Activated B cell treated with CpG ODN at 0.5 μM for 24 hours (primary cell): ENCODE measurements around the gene UQCRC1. TPM values are rescaled to one million over a fixed set of nuclear protein-coding genes. Genes with fewer than 3 reads are reported as not detected.

ENCODE experiments used
- ATAC-seq: fragments of 200-7000 bp; cut with Tn5 transposase; one replicate; pipeline ENCODE4 v1.10.0; 2021; ENCODE audit warnings: low read depth, mild to moderate bottlenecking, moderate library complexity
- CTCF ChIA-PET: fragments of 350-600 bp; sonication (Branson Sonifier 250); formaldehyde crosslinking; loops from one replicate; lab custom pipeline; 2021; ENCODE audit warnings: antibody characterized with exemption; lab: Charles Lee
- POLR2A ChIA-PET: fragments of 350-600 bp; sonication (Branson Sonifier 250); formaldehyde crosslinking; loops from one replicate; lab custom pipeline; 2021; ENCODE audit warnings: antibody characterized with exemption; lab: Charles Lee
- DNase-seq: peaks from one replicate; pipeline ENCODE4 v3.0.0; 2022
- H3K27ac Mint-ChIP-seq: one replicate; pipeline ENCODE4 v1.8.0; 2020; ENCODE audit warnings: mixed read lengths
- H3K27me3 Mint-ChIP-seq: one replicate; pipeline ENCODE4 v1.8.0; 2021; ENCODE audit warnings: mixed read lengths
- H3K36me3 Mint-ChIP-seq: one replicate; pipeline ENCODE4 v1.8.0; 2021; ENCODE audit warnings: low read depth, mixed read lengths
- H3K4me1 Mint-ChIP-seq: one replicate; pipeline ENCODE4 v1.8.0; 2021; ENCODE audit warnings: mixed read lengths
- H3K4me3 Mint-ChIP-seq: one replicate; pipeline ENCODE4 v1.8.0; 2020; ENCODE audit warnings: mild to moderate bottlenecking, mixed read lengths
- H3K9me3 Mint-ChIP-seq: one replicate; pipeline ENCODE4 v1.8.0; 2020; ENCODE audit warnings: mixed read lengths
- CTCF ChIP-seq: fragments of 200-600 bp; IDR thresholded peaks from one replicate; pipeline ENCODE4 v1.8.0; 2022; ENCODE audit warnings: antibody characterized with exemption, mild to moderate bottlenecking
- intact Hi-C: fragments of 100-400 bp; cut with micrococcal nuclease; formaldehyde crosslinking; loops from one replicate; pipeline ENCODE4 v1.15.1; 2024
- total RNA-seq: library from RNA; stranded (reverse); gene quantifications from 2 replicates; pipeline ENCODE4 v1.2.3, GENCODE V29; 2022

The UQCRC1 gene
- total RNA-seq, 1 donor from 2014 or later = 117 TPM

DNA sequence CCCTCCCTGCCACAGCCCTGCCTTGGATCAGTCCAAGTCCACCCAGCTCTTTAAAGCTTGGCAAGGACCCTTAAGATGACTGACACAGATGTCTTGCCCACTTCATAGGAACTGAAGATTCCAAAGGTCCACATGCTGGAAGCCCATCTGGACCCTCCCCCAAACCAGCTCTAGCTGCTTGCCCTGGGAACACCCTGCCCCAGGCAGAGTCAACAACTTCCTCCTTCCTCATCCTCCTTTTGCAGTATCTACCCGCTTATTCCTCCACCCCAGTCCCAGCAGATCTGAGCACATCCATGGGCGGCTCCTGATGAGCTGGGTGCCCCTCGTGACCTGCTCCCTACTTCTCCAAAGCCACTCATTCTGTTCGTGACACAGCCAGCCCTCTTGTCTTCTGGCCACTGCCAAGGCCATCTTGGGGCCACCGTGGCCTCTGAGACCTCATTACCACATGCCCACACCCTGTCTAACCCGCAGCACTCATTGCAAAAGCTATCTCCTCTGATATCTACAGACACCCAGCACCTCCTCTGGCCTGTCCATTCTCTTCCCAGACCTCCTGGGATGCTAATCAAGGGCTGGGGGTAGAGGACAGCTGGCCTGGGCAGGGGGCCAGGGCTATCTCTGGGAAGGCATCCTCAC, 50.8 kb downstream of the UQCRC1 start:
- ChIA-PET POLR2A (interaction anchor here (0.6 to 2.7 kb wide), 4 partner anchors 86 to 449 kb away, joined by 3 to 18 read pairs (median 10); partner anchors contain the start of genes CCDC51, TMA7 and WDR6), CTCF (interaction anchor here (1.9 to 3.0 kb wide), 3 partner anchors 76 to 158 kb away, joined by 6 to 20 read pairs (median 8); partner anchors contain the start of gene SLC26A6)
- H3K4me3 Mint-ChIP-seq = peak overlapping the region; percentile 80
- no peaks in the 10 kb centered on the region for H3K9me3 Mint-ChIP-seq
- no peaks in the 10 kb centered on the region for H3K27me3 Mint-ChIP-seq
- H3K4me1 Mint-ChIP-seq = peaks cover 33% of the 10 kb centered on the region
- intact Hi-C loops = loop anchor here (1.0 to 5.0 kb wide), 4 partner anchors 51 to 1129 kb away; partner anchors contain the start of genes MST1, NCKIPSD, RNF123 and UQCRC1
- H3K36me3 Mint-ChIP-seq = no peaks in the 10 kb centered on the region
- ATAC-seq (no peak), DNase-seq (no peak)
- H3K27ac Mint-ChIP-seq = peak overlapping the region; percentile 9
- no peak for TF ChIP-seq CTCF

GRCh38 chr3:48556796-48557626, 52.4 kb downstream of the UQCRC1 start, which contains the start of gene PFKFB4:
PFKFB4 (minus strand) TSS chr3:48556803; CDS start chr3:48556777, 26 bp downstream.
- H3K4me3 Mint-ChIP-seq = peak within 1 kb of the TSS; percentile 86
- ATAC-seq (peak; percentile 89), DNase-seq (peak; percentile 98)
- ChIA-PET POLR2A (interaction anchor here (0.5 to 2.7 kb wide), 14 partner anchors 14 to 1928 kb away, joined by 3 to 18 read pairs (median 4); partner anchors contain the start of genes ATRIP, CCDC51, QRICH1 and SLC26A6), CTCF (interaction anchor here (1.2 to 3.0 kb wide), 2 partner anchors 121 to 156 kb away, joined by 11 to 20 read pairs; no protein-coding TSS in a partner anchor)
- peak within 1 kb of the TSS; percentile 87 for H3K27ac Mint-ChIP-seq
- intact Hi-C loops = loop anchor here (1.0 to 5.0 kb wide), 13 partner anchors 50 to 1372 kb away; partner anchors contain the start of genes APEH, CCDC51, IP6K1 and IP6K2
- H3K36me3 Mint-ChIP-seq = no peaks in the 10 kb centered on the region
- no peaks in the 10 kb centered on the region for H3K9me3 Mint-ChIP-seq
- H3K4me1 Mint-ChIP-seq = peaks cover 33% of the 10 kb centered on the region
- no peaks in the 10 kb centered on the region for H3K27me3 Mint-ChIP-seq
- no peak for TF ChIP-seq CTCF

DNA sequence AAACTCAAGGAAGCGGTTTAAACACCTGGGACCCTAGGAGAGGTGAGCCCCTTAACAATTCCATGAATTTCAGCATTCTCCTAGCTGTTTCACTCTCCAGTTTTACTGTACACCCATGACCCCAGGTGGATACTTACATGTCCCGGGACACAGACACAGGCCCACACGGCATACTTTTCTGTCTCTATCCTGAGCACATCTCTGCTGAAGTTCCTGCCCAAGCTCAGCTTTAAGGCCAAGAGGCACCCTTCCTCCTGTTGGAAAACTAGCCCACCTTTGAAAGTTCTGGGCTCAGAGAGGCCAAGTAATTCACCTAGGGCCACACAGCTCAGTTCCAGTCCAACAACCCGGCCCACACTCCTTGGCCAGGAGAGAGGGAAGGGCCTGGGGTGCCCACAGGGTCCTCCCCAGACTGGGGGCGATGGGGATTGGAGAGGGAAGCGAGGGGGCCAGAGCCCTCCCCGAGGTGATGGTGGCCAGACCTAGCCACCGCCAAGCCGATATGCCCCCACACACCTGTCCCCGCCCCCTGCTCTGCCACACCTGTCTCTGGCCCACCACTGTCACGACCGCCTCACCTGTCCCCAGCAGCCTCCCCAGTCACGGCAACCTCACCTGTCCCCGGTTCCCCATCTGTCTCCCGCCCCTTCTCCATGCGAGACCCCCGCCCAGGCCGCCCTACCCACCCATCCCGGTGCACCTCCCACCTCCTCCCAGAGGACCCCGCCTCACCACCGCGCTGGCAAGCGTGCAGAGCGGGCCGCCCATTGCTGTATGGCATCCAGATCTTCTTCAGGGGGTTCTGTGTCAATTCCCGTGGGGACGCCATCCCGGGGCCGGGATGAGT, 53.3 kb downstream of the UQCRC1 start:
- peaks cover 33% of the 10 kb centered on the region for H3K4me1 Mint-ChIP-seq
- TF ChIP-seq CTCF = no peak
- ATAC-seq (no peak), DNase-seq (no peak)
- H3K36me3 Mint-ChIP-seq = no peaks in the 10 kb centered on the region
- CTCF ChIA-PET = interaction anchor here (1.2 kb wide), 1 partner anchor 120 kb away, joined by 11 read pairs; no protein-coding TSS in a partner anchor
- POLR2A ChIA-PET = interaction anchor here (0.5 to 2.7 kb wide), 10 partner anchors 53 to 1414 kb away, joined by 3 to 18 read pairs (median 5); partner anchors contain the start of genes ATRIP, CCDC51, QRICH1 and TMA7
- no peaks in the 10 kb centered on the region for H3K27me3 Mint-ChIP-seq
- intact Hi-C loops = loop anchor here (1.0 to 5.0 kb wide), 10 partner anchors 49 to 1373 kb away; partner anchors contain the start of genes APEH, CCDC51, IP6K1 and MON1A
- no peaks in the 10 kb centered on the region for H3K9me3 Mint-ChIP-seq
- peak overlapping the region; percentile 86 for H3K4me3 Mint-ChIP-seq
- H3K27ac Mint-ChIP-seq = peak overlapping the region; percentile 87

GRCh38 chr3:48555231-48555948, 54.1 kb downstream of the UQCRC1 start:
- no peak for DNase-seq
- no peaks in the 10 kb centered on the region for H3K27me3 Mint-ChIP-seq
- no peak for TF ChIP-seq CTCF

More at GRCh38 chr3:48555231-48555948, 54.1 kb downstream of the UQCRC1 start:
- intact Hi-C loops = loop anchor here (5.0 kb wide), 2 partner anchors 452 to 1132 kb away; partner anchors contain the start of genes MST1, RNF123 and WDR6
- no peaks in the 10 kb centered on the region for H3K9me3 Mint-ChIP-seq
- H3K4me1 Mint-ChIP-seq = peaks cover 26% of the 10 kb centered on the region
- H3K36me3 Mint-ChIP-seq = no peaks in the 10 kb centered on the region
- ATAC-seq = no peak
- ChIA-PET POLR2A (interaction anchor here (1.4 to 1.8 kb wide), 2 partner anchors 89 to 538 kb away, joined by 4 to 5 read pairs; partner anchors contain the start of gene QRICH1), CTCF (no interaction called here)
- H3K4me3 Mint-ChIP-seq = peak overlapping the region; percentile 24
- no peak overlapping the region for H3K27ac Mint-ChIP-seq
